Measurements from ENCODE around the gene ZSWIM7. TPM values are rescaled to one million over a fixed set of nuclear protein-coding genes. Genes with fewer than 3 reads are reported as not detected.
A peak's percentile ranks its signal among the peaks of the same experiment; 100 is the strongest.

The ZSWIM7 gene
- total RNA-seq, 2 experiments from 2014 or later: 11.3 to 13.0 TPM

- ChIA-PET CTCF (no interaction called here), POLR2A (no interaction called here)
- H3K27ac ChIP-seq (ENCODE audit: low read depth in 1 of 2, low read length in 2 of 2): no peak overlapping the region
- Mint-ChIP-seq H3K27ac (no peak overlapping the region), H3K4me3 (no peak overlapping the region), H3K9me3 (no peaks in the 10 kb centered on the region), H3K4me1 (ENCODE audit: low read depth) (peaks cover 43% of the 10 kb centered on the region), H3K36me3 (ENCODE audit: low read depth) (peaks cover 92% of the 10 kb centered on the region), H3K27me3 (no peaks in the 10 kb centered on the region)
- H3K4me3 ChIP-seq (ENCODE audit: low read length): no peak overlapping the region
- no peak for ATAC-seq (ENCODE audit: poor library complexity)
- intact Hi-C loops (cut with DNase I, micrococcal nuclease): no loop called here
- H3K36me3 ChIP-seq (ENCODE audit: insufficient read depth, low read length): peaks cover 80% of the 10 kb centered on the region
- no peaks in the 10 kb centered on the region for H3K27me3 ChIP-seq (ENCODE audit: control insufficient read depth in 1 of 2, insufficient read depth in 2 of 2, low read length in 2 of 2)
- peaks cover 12% of the 10 kb centered on the region for H3K4me1 ChIP-seq (ENCODE audit: insufficient read depth, low read length)
- DNase-seq: no peak
- no peaks in the 10 kb centered on the region for H3K9me3 ChIP-seq (ENCODE audit: control insufficient read depth in 1 of 2, insufficient read depth in 1 of 2, low read length in 2 of 2)
- no peak for TF ChIP-seq CTCF (IDR thresholded peaks at IDR 0.05)
These were observed 6.1 kb upstream of the ZSWIM7 start for GRCh38 chr17:16005636-16006035.

GRCh38 chr17:16003841-16004240, 4.3 kb upstream of the ZSWIM7 start:
- no peaks in the 10 kb centered on the region for H3K27me3 Mint-ChIP-seq
- H3K36me3 Mint-ChIP-seq (ENCODE audit: low read depth): peaks cover 88% of the 10 kb centered on the region
- peaks cover 73% of the 10 kb centered on the region for H3K36me3 ChIP-seq (ENCODE audit: insufficient read depth, low read length)

GRCh38 chr17:16002708-16003260, 3.3 kb upstream of the ZSWIM7 start:
- Histone ChIP-seq H3K9me3 (ENCODE audit: control insufficient read depth in 1 of 2, insufficient read depth in 1 of 2, low read length in 2 of 2) (no peaks in the 10 kb centered on the region), H3K27ac (ENCODE audit: low read depth in 1 of 2, low read length in 2 of 2) (no peak overlapping the region), H3K4me3 (ENCODE audit: low read length) (no peak overlapping the region), H3K36me3 (ENCODE audit: insufficient read depth, low read length) (peaks cover 63% of the 10 kb centered on the region), H3K4me1 (ENCODE audit: insufficient read depth, low read length) (peaks cover 27% of the 10 kb centered on the region), H3K27me3 (ENCODE audit: control insufficient read depth in 1 of 2, insufficient read depth in 2 of 2, low read length in 2 of 2) (no peaks in the 10 kb centered on the region)
- DNase-seq (no peak), ATAC-seq (ENCODE audit: poor library complexity) (no peak)
- Mint-ChIP-seq H3K27me3 (no peaks in the 10 kb centered on the region), H3K4me3 (peak overlapping the region; percentile 4), H3K27ac (no peak overlapping the region), H3K9me3 (no peaks in the 10 kb centered on the region), H3K4me1 (ENCODE audit: low read depth) (peaks cover 45% of the 10 kb centered on the region), H3K36me3 (ENCODE audit: low read depth) (peaks cover 84% of the 10 kb centered on the region)
- TF ChIP-seq CTCF (IDR thresholded peaks at IDR 0.05): no peak
- ChIA-PET CTCF (no interaction called here), POLR2A (no interaction called here)
- intact Hi-C loops (cut with DNase I, micrococcal nuclease): no loop called here

More at GRCh38 chr17:16003841-16004240, 4.3 kb upstream of the ZSWIM7 start:
- ATAC-seq (ENCODE audit: poor library complexity) (no peak), DNase-seq (no peak)
- no peak overlapping the region for H3K4me3 Mint-ChIP-seq
- ChIA-PET CTCF (no interaction called here), POLR2A (interaction anchor here (0.8 kb wide), 1 partner anchor 58 kb away, joined by 3 read pairs; no protein-coding TSS in a partner anchor)
- no peaks in the 10 kb centered on the region for H3K9me3 ChIP-seq (ENCODE audit: control insufficient read depth in 1 of 2, insufficient read depth in 1 of 2, low read length in 2 of 2)
- H3K4me3 ChIP-seq (ENCODE audit: low read length): no peak overlapping the region
- no peak for TF ChIP-seq CTCF (IDR thresholded peaks at IDR 0.05)
- peaks cover 46% of the 10 kb centered on the region for H3K4me1 Mint-ChIP-seq (ENCODE audit: low read depth)
- no peaks in the 10 kb centered on the region for H3K27me3 ChIP-seq (ENCODE audit: control insufficient read depth in 1 of 2, insufficient read depth in 2 of 2, low read length in 2 of 2)
- intact Hi-C loops (cut with DNase I, micrococcal nuclease): no loop called here
- no peak overlapping the region for H3K27ac ChIP-seq (ENCODE audit: low read depth in 1 of 2, low read length in 2 of 2)
- no peaks in the 10 kb centered on the region for H3K9me3 Mint-ChIP-seq
- H3K27ac Mint-ChIP-seq: no peak overlapping the region
- H3K4me1 ChIP-seq (ENCODE audit: insufficient read depth, low read length): peaks cover 22% of the 10 kb centered on the region

Measured in CD4-positive, alpha-beta T cell (primary cell).